ENCODE measurements around the gene SLC66A3. TPM values are rescaled to one million over a fixed set of nuclear protein-coding genes. Genes with fewer than 3 reads are reported as not detected.
A peak's percentile ranks its signal among the peaks of the same experiment; 100 is the strongest.

SLC66A3 gene
- total and polyA plus RNA-seq, 5 experiments from 2014 or later: 18.2 to 65.6 (median 37.0) TPM

GRCh38 chr2:11142330-11142729 lies 12.9 kb upstream of the SLC66A3 start:
- Mint-ChIP-seq H3K4me3 (no peak overlapping the region), H3K27ac (peak overlapping the region in 1 of 10 donors; percentile 2), H3K27me3 (peaks cover 0 to 18% (median 4%) of the 10 kb centered on the region in 5 donors), H3K36me3 (peaks cover 0 to 2% (median 0%) of the 10 kb centered on the region in 3 donors), H3K9me3 (no peaks in the 10 kb centered on the region), H3K4me1 (peaks cover 0 to 5% (median 0%) of the 10 kb centered on the region in 4 donors)
- DNase-seq (no peak), ATAC-seq (no peak)
- POLR2A ChIA-PET: no interaction called here

- H3K27me3 Mint-ChIP-seq: peaks cover 0 to 16% (median 4%) of the 10 kb centered on the region in 5 donors
- DNase-seq: no peak
- H3K4me1 Mint-ChIP-seq: peaks cover 0 to 5% (median 0%) of the 10 kb centered on the region in 4 donors
- POLR2A ChIA-PET: interaction anchor here (0.7 kb wide), 1 partner anchor 226 kb away, joined by 3 read pairs; no protein-coding TSS in a partner anchor
- no peaks in the 10 kb centered on the region for H3K9me3 Mint-ChIP-seq
- H3K36me3 Mint-ChIP-seq: peaks cover 0 to 2% (median 0%) of the 10 kb centered on the region in 3 donors
- H3K4me3 Mint-ChIP-seq: no peak overlapping the region
- peak overlapping the region in 2 of 10 donors; percentile 15 to 47 for H3K27ac Mint-ChIP-seq
- no peak for ATAC-seq
Observed at GRCh38 chr2:11142987-11143386, 12.3 kb upstream of the SLC66A3 start.

- no peaks in the 10 kb centered on the region for H3K9me3 Mint-ChIP-seq
- peaks cover 0 to 5% (median 0%) of the 10 kb centered on the region in 4 donors for H3K4me1 Mint-ChIP-seq
- DNase-seq (no peak), ATAC-seq (no peak)
- peaks cover 0 to 12% (median 4%) of the 10 kb centered on the region in 5 donors for H3K27me3 Mint-ChIP-seq
- H3K4me3 Mint-ChIP-seq: no peak overlapping the region
- POLR2A ChIA-PET: no interaction called here
- H3K36me3 Mint-ChIP-seq: peaks cover 0 to 2% (median 0%) of the 10 kb centered on the region in 3 donors
- H3K27ac Mint-ChIP-seq: peak overlapping the region in 1 of 10 donors; percentile 74
Observed at GRCh38 chr2:11144077-11144737, 11.1 kb upstream of the SLC66A3 start.

- peaks cover 0 to 5% (median 0%) of the 10 kb centered on the region in 4 donors for H3K4me1 Mint-ChIP-seq
- H3K4me3 Mint-ChIP-seq: no peak overlapping the region
- H3K36me3 Mint-ChIP-seq: peaks cover 0 to 2% (median 0%) of the 10 kb centered on the region in 3 donors
- no peak overlapping the region for H3K27ac Mint-ChIP-seq
- no peak for ATAC-seq
- no peak for DNase-seq
- POLR2A ChIA-PET: no interaction called here
- no peaks in the 10 kb centered on the region for H3K9me3 Mint-ChIP-seq
- H3K27me3 Mint-ChIP-seq: peaks cover 0 to 12% (median 4%) of the 10 kb centered on the region in 5 donors
Observed at GRCh38 chr2:11144738-11145079, 10.6 kb upstream of the SLC66A3 start.

GRCh38 chr2:11145350-11145749 lies 9.9 kb upstream of the SLC66A3 start:
- Mint-ChIP-seq H3K9me3 (no peaks in the 10 kb centered on the region), H3K27ac (no peak overlapping the region), H3K27me3 (peaks cover 0 to 11% (median 4%) of the 10 kb centered on the region in 5 donors), H3K4me3 (no peak overlapping the region), H3K4me1 (peaks cover 0 to 5% (median 0%) of the 10 kb centered on the region in 4 donors), H3K36me3 (peaks cover 0 to 2% (median 0%) of the 10 kb centered on the region in 3 donors)
- no peak for ATAC-seq
- POLR2A ChIA-PET: interaction anchor here (1.0 kb wide), 1 partner anchor 11 kb away, joined by 3 read pairs; no protein-coding TSS in a partner anchor
- DNase-seq: no peak

- Mint-ChIP-seq H3K27me3 (peaks cover 0 to 7% (median 4%) of the 10 kb centered on the region in 5 donors), H3K4me3 (no peak overlapping the region), H3K4me1 (peaks cover 0 to 5% (median 0%) of the 10 kb centered on the region in 4 donors), H3K27ac (no peak overlapping the region), H3K36me3 (peaks cover 0 to 2% (median 0%) of the 10 kb centered on the region in 3 donors), H3K9me3 (no peaks in the 10 kb centered on the region)
- DNase-seq (no peak), ATAC-seq (no peak)
- POLR2A ChIA-PET: interaction anchor here (1.0 kb wide), 1 partner anchor 12 kb away, joined by 3 read pairs; no protein-coding TSS in a partner anchor
Observed at GRCh38 chr2:11146076-11146475, 9.2 kb upstream of the SLC66A3 start.

GRCh38 chr2:11147263-11147662 lies 8.0 kb upstream of the SLC66A3 start:
- H3K4me3 Mint-ChIP-seq: no peak overlapping the region
- no peaks in the 10 kb centered on the region for H3K36me3 Mint-ChIP-seq
- H3K27me3 Mint-ChIP-seq: peaks cover 0 to 4% (median 2%) of the 10 kb centered on the region in 5 donors
- peaks cover 0 to 5% (median 0%) of the 10 kb centered on the region in 4 donors for H3K4me1 Mint-ChIP-seq
- ATAC-seq (no peak), DNase-seq (no peak)
- H3K27ac Mint-ChIP-seq: no peak overlapping the region
- no peaks in the 10 kb centered on the region for H3K9me3 Mint-ChIP-seq
- POLR2A ChIA-PET: no interaction called here

GRCh38 chr2:11152591-11152990 lies 2.7 kb upstream of the SLC66A3 start:
- H3K9me3 Mint-ChIP-seq: no peaks in the 10 kb centered on the region
- no peak overlapping the region for H3K4me3 Mint-ChIP-seq
- no peaks in the 10 kb centered on the region for H3K27me3 Mint-ChIP-seq
- no peak for ATAC-seq
- peaks cover 3 to 21% (median 16%) of the 10 kb centered on the region in 4 donors for H3K4me1 Mint-ChIP-seq
- H3K36me3 Mint-ChIP-seq: no peaks in the 10 kb centered on the region
- no peak for DNase-seq
- H3K27ac Mint-ChIP-seq: no peak overlapping the region
- POLR2A ChIA-PET: interaction anchor here (0.6 kb wide), 1 partner anchor 872 kb away, joined by 3 read pairs; no protein-coding TSS in a partner anchor

GRCh38 chr2:11154016-11154922 lies 998 bp upstream of the SLC66A3 start:
- Mint-ChIP-seq H3K27ac (peak overlapping the region; percentile 63 to 94 (median 92)), H3K4me1 (peaks cover 6 to 27% (median 20%) of the 10 kb centered on the region in 4 donors), H3K27me3 (no peaks in the 10 kb centered on the region), H3K9me3 (no peaks in the 10 kb centered on the region), H3K36me3 (no peaks in the 10 kb centered on the region), H3K4me3 (peak overlapping the region; percentile 71 to 89 (median 85))
- DNase-seq (peak in 1 of 10 donors; percentile 8), ATAC-seq (peak; percentile 2 to 6)
- POLR2A ChIA-PET: interaction anchor here (1.3 to 2.8 kb wide), 6 partner anchors 21 to 465 kb away, joined by 3 to 22 read pairs (median 8); partner anchors contain the start of genes NOL10, PDIA6 and ROCK2

GRCh38 chr2:11154923-11155380 lies 315 bp upstream of the SLC66A3 start:
- H3K27me3 Mint-ChIP-seq: no peaks in the 10 kb centered on the region
- DNase-seq: peak; percentile 88 to 99 (median 97)
- H3K9me3 Mint-ChIP-seq: no peaks in the 10 kb centered on the region
- peak; percentile 87 to 91 for ATAC-seq
- peak overlapping the region; percentile 63 to 94 (median 92) for H3K27ac Mint-ChIP-seq
- POLR2A ChIA-PET: interaction anchor here (1.1 to 2.8 kb wide), 8 partner anchors 21 to 465 kb away, joined by 3 to 22 read pairs (median 6); partner anchors contain the start of genes NOL10, PDIA6 and ROCK2
- no peaks in the 10 kb centered on the region for H3K36me3 Mint-ChIP-seq
- H3K4me3 Mint-ChIP-seq: peak overlapping the region; percentile 71 to 89 (median 85)
- H3K4me1 Mint-ChIP-seq: peaks cover 6 to 29% (median 22%) of the 10 kb centered on the region in 4 donors

- POLR2A ChIA-PET: no interaction called here
- no peak for DNase-seq
- H3K9me3 Mint-ChIP-seq: no peaks in the 10 kb centered on the region
Observed at GRCh38 chr2:11156396-11157075, 1.3 kb downstream of the SLC66A3 start.

GRCh38 chr2:11157296-11157695 lies 2.0 kb downstream of the SLC66A3 start:
- DNase-seq (no peak), ATAC-seq (no peak)
- H3K4me3 Mint-ChIP-seq: peak overlapping the region in 4 of 10 donors; percentile 18 to 65 (median 44)
- peak overlapping the region in 1 of 10 donors; percentile 87 for H3K27ac Mint-ChIP-seq
- POLR2A ChIA-PET: no interaction called here
- no peaks in the 10 kb centered on the region for H3K27me3 Mint-ChIP-seq
- H3K9me3 Mint-ChIP-seq: no peaks in the 10 kb centered on the region
- peaks cover 8 to 42% (median 36%) of the 10 kb centered on the region in 4 donors for H3K4me1 Mint-ChIP-seq
- H3K36me3 Mint-ChIP-seq: peaks cover 0 to 2% (median 0%) of the 10 kb centered on the region in 3 donors

More at GRCh38 chr2:11156396-11157075, 1.3 kb downstream of the SLC66A3 start:
- H3K4me1 Mint-ChIP-seq: peaks cover 8 to 41% (median 34%) of the 10 kb centered on the region in 4 donors
- H3K4me3 Mint-ChIP-seq: peak overlapping the region in 9 of 10 donors; percentile 55 to 89 (median 74)
- ATAC-seq: no peak
- peak overlapping the region in 3 of 10 donors; percentile 41 to 74 (median 49) for H3K27ac Mint-ChIP-seq
- no peaks in the 10 kb centered on the region for H3K27me3 Mint-ChIP-seq
- H3K36me3 Mint-ChIP-seq: peaks cover 0 to 2% (median 0%) of the 10 kb centered on the region in 3 donors

All from naive thymus-derived CD8-positive, alpha-beta T cell (primary cell).